Lower leg skin (tissue), 4 donors: Measurements from ENCODE around the gene PTPRN2. TPM values are rescaled to one million over a fixed set of nuclear protein-coding genes. Genes with fewer than 3 reads are reported as not detected.

Experiments used
- DNase-seq, 2 donors: peaks; one replicate each; pipeline ENCODE4 v3.0.0-alpha.2; 2019; ENCODE audit warnings: low spot score in 2 of 2
- H3K4me3 ChIP-seq: fragments of 200-600 bp; sonication (generic); 2 replicates; pipeline ENCODE4 v1.5.1; 2017; ENCODE audit warnings: mild to moderate bottlenecking, low read depth; ENCODE audit not compliant: poor library complexity, severe bottlenecking
- POLR2A ChIP-seq, 2 donors: fragments of 450-650 bp; IDR thresholded peaks; one replicate each; pipeline ENCODE4 v1.6.1; 2016 to 2017; ENCODE audit warnings: antibody characterized with exemption in 2 of 2, mild to moderate bottlenecking in 1 of 2, moderate library complexity in 1 of 2
- WGBS, 2 donors: methylation state at CpG; one replicate each; pipeline ENCODE4 v1.1.5; 2018; 5-methylcytosine and 5-hydroxymethylcytosine counted together
- intact Hi-C: fragments of 100-400 bp; cut with DNase I; formaldehyde crosslinking; loops from one replicate; pipeline ENCODE4 v1.15.0; 2023; ENCODE audit warnings: low total_unique reads
- total RNA-seq, 4 donors: library from RNA; depleted of rRNA; stranded (reverse); fragments of >200 nt; gene quantifications; one replicate each; pipeline ENCODE4 v1.1.0, GENCODE V29; 2016
- TF ChIP-seq, protein P1 (sequence below), 3 donors: fragments of 450-650 bp; IDR thresholded peaks; one replicate each; pipeline ENCODE4 v1.5.1; 2016; ENCODE audit warnings: antibody characterized with exemption in 3 of 3, mild to moderate bottlenecking in 3 of 3, moderate library complexity in 2 of 3

The PTPRN2 gene
- total RNA-seq, 4 donors from 2014 or later, result 0.11 to 1.6 (median 0.92) TPM

DNA sequence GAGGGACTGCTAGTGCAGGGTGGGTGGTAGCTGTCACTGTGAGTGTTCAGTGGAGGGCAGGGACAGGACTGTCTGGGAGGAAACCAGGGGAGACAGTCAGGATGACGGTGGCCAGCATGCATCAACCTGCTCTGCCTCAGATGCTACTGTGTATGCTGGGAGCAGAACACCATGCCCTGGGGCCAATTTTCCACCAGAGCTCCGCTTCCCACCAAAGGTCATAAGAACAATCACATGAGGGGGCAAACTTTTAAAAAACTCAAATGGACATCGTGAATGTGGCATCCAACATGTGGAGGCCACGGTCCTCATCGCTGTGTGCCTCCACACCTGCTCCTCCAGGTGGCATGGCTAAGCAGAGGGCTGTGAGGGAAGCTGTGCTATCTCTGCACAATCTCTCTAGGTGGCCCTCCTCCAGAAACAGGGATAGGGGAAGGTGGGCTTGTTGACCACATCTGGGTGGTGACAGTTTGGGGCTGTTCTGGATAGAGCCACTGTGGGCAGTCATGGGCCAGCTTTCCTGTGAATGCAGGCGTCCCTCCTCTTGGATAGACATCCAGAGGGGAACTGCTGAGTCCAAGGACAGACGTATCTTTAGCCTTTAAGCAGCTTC is 411.0 kb downstream of the PTPRN2 start:
- DNase-seq, result no peak
- WGBS, 2 donors, result 69 to 80% methylated on average over 7 of the region's 7 CpGs

DNA sequence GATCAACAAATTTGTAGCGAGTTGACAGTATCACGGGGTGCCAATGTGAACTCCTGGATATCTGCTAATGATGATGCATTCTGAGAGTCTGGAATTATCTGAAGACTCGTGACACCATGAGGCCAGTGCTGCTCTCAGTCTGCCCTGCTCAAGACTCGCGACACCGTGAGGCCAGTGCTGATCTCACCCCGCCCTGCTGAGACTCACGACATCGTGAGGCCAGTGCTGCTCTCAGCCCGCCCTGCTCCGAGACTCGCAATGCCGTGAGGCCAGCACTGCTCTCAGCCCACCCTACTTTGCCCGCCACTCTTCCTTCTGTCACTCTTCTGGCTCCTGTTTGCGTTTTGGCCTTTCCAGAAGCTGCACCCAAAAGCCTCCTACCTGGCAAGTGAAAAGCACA is 411.8 kb downstream of the PTPRN2 start:
- intact Hi-C loops, result no loop called here
- no peak for TF ChIP-seq POLR2A (IDR thresholded peaks at IDR 0.05)
- TF ChIP-seq, protein P1, sequence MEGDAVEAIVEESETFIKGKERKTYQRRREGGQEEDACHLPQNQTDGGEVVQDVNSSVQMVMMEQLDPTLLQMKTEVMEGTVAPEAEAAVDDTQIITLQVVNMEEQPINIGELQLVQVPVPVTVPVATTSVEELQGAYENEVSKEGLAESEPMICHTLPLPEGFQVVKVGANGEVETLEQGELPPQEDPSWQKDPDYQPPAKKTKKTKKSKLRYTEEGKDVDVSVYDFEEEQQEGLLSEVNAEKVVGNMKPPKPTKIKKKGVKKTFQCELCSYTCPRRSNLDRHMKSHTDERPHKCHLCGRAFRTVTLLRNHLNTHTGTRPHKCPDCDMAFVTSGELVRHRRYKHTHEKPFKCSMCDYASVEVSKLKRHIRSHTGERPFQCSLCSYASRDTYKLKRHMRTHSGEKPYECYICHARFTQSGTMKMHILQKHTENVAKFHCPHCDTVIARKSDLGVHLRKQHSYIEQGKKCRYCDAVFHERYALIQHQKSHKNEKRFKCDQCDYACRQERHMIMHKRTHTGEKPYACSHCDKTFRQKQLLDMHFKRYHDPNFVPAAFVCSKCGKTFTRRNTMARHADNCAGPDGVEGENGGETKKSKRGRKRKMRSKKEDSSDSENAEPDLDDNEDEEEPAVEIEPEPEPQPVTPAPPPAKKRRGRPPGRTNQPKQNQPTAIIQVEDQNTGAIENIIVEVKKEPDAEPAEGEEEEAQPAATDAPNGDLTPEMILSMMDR (IDR thresholded peaks at IDR 0.05), result no peak
- H3K4me3 ChIP-seq, result no peak overlapping the region
- 86 to 87% methylated on average over 15 of the region's 15 CpGs for WGBS, 2 donors
- DNase-seq, result no peak

More for the DNA sequence above, 411.0 kb downstream of the PTPRN2 start:
- intact Hi-C loops, result no loop called here
- no peak overlapping the region for H3K4me3 ChIP-seq
- no peak for TF ChIP-seq POLR2A (IDR thresholded peaks at IDR 0.05)
- TF ChIP-seq, protein P1 (IDR thresholded peaks at IDR 0.05), result no peak

DNA sequence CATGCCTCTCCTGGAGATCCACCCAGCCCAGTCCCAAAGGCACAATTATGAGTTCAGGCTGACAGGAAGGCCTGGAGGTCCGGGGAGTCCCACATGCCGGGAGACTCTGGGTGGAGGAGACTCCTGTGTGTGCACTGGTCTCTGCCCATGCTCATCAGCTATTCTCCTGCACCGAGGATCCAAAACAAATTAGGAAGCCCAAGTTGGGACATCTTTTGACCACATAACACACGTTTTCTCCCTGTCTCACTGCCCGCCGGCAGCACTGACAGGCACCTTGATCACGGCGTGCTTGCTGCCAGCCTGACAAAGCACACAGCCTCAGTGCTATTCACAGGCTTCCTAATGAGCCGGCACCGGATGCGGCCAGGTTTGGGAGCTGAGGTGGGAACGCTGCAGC is 412.7 kb downstream of the PTPRN2 start:
- TF ChIP-seq, protein P1 (IDR thresholded peaks at IDR 0.05), result no peak
- TF ChIP-seq POLR2A (IDR thresholded peaks at IDR 0.05), result no peak
- no peak for DNase-seq
- H3K4me3 ChIP-seq, result no peak overlapping the region
- intact Hi-C loops, result no loop called here
- WGBS, 2 donors, result 90 to 93% methylated on average over 12 of the region's 12 CpGs

GRCh38 chr7:158167373-158167772 is 420.2 kb downstream of the PTPRN2 start:
- no peak overlapping the region for H3K4me3 ChIP-seq
- DNase-seq, result no peak
- intact Hi-C loops, result no loop called here
- WGBS, 2 donors, result 71 to 80% methylated on average over 4 of the region's 4 CpGs
- TF ChIP-seq POLR2A (IDR thresholded peaks at IDR 0.05), result no peak
- TF ChIP-seq, protein P1 (IDR thresholded peaks at IDR 0.05), result no peak

- no peak for DNase-seq
- H3K4me3 ChIP-seq, result no peak overlapping the region
- intact Hi-C loops, result no loop called here
- WGBS, 2 donors, result 87 to 93% methylated on average over 35 to 41 of the region's 41 CpGs
- no peak for TF ChIP-seq POLR2A (IDR thresholded peaks at IDR 0.05)
- TF ChIP-seq, protein P1 (IDR thresholded peaks at IDR 0.05), result no peak
These were observed 421.0 kb downstream of the PTPRN2 start for GRCh38 chr7:158166386-158167340.
